ENCODE data around the gene AFAP1L1. TPM values are rescaled to one million over a fixed set of nuclear protein-coding genes. Genes with fewer than 3 reads are reported as not detected.

Gene AFAP1L1
- total and polyA plus RNA-seq, 4 donors, result 2.1 to 11.6 (median 4.0) TPM

GRCh38 chr5:149367972-149368645 is 96.5 kb downstream of the AFAP1L1 start:
- TF ChIP-seq CTCF (IDR thresholded peaks at IDR 0.05; ENCODE audit: low read depth, low read length, missing input control) (no peak), TAF1 (conservative IDR thresholded peaks at IDR 0.05) (no peak), FOXA1 (IDR thresholded peaks at IDR 0.05) (no peak), HNF4G (IDR thresholded peaks at IDR 0.05) (no peak), JUND (IDR thresholded peaks at IDR 0.05) (no peak), SP1 (IDR thresholded peaks at IDR 0.05) (no peak), EGR1 (IDR thresholded peaks at IDR 0.05; ENCODE audit: low read depth in 2 of 2) (no peak), HNF4A (conservative IDR thresholded peaks at IDR 0.05) (no peak), ATF3 (IDR thresholded peaks at IDR 0.05) (no peak), ZBTB33 (IDR thresholded peaks at IDR 0.05) (no peak), GABPA (IDR thresholded peaks at IDR 0.05 in 1 of 2, conservative IDR thresholded peaks at IDR 0.05 in 1 of 2) (no peak), FOXA2 (IDR thresholded peaks at IDR 0.05) (no peak), NR2F2 (IDR thresholded peaks at IDR 0.05) (no peak)
- 90% methylated on average over 22 of the region's 22 CpGs for WGBS

GRCh38 chr5:149370878-149371277 is 99.2 kb downstream of the AFAP1L1 start:
- Histone ChIP-seq H3K27ac (ENCODE audit: low read depth in 1 of 2, low read length in 2 of 2) (no peak overlapping the region), H3K9ac (ENCODE audit: low read depth in 1 of 2, low read length in 2 of 2) (no peak overlapping the region), H3K9me3 (ENCODE audit: control insufficient read depth in 4 of 4, low read length in 3 of 4) (no peaks in the 10 kb centered on the region), H3K4me3 (ENCODE audit: low read depth in 1 of 3, low read length in 3 of 3) (no peak overlapping the region), H3K36me3 (ENCODE audit: control insufficient read depth in 4 of 4, insufficient read depth in 3 of 4, low read depth in 1 of 4, low read length in 3 of 4) (no peaks in the 10 kb centered on the region), H3K27me3 (ENCODE audit: control insufficient read depth in 4 of 4, insufficient read depth in 4 of 4, low read length in 3 of 4) (no peaks in the 10 kb centered on the region), H3K4me1 (ENCODE audit: control insufficient read depth in 4 of 4, insufficient read depth in 4 of 4, low read length in 3 of 4) (no peaks in the 10 kb centered on the region)
- WGBS, result 70% methylated on average over 2 of the region's 2 CpGs
- DNase-seq (ENCODE audit: low spot score), result no peak
- TF ChIP-seq ATF3 (IDR thresholded peaks at IDR 0.05) (no peak), GABPA (IDR thresholded peaks at IDR 0.05 in 1 of 2, conservative IDR thresholded peaks at IDR 0.05 in 1 of 2) (no peak), REST (IDR thresholded peaks at IDR 0.05) (no peak), HNF4G (IDR thresholded peaks at IDR 0.05) (no peak), FOXA2 (IDR thresholded peaks at IDR 0.05) (no peak), MAX (IDR thresholded peaks at IDR 0.05) (no peak), EGR1 (IDR thresholded peaks at IDR 0.05; ENCODE audit: low read depth in 2 of 2) (no peak), CTCF (IDR thresholded peaks at IDR 0.05; ENCODE audit: low read depth, low read length, missing input control) (no peak), RXRA (IDR thresholded peaks at IDR 0.05) (no peak), HNF4A (conservative IDR thresholded peaks at IDR 0.05) (no peak), FOXA1 (IDR thresholded peaks at IDR 0.05) (no peak), NR2F2 (IDR thresholded peaks at IDR 0.05) (no peak), RAD21 (IDR thresholded peaks at IDR 0.05) (no peak), SP1 (IDR thresholded peaks at IDR 0.05) (no peak), ZBTB33 (IDR thresholded peaks at IDR 0.05) (no peak), JUND (IDR thresholded peaks at IDR 0.05) (no peak), YY1 (IDR thresholded peaks at IDR 0.05) (no peak)

More at GRCh38 chr5:149367972-149368645, 96.5 kb downstream of the AFAP1L1 start:
- Histone ChIP-seq H3K27me3 (ENCODE audit: control insufficient read depth in 4 of 4, insufficient read depth in 4 of 4, low read length in 3 of 4) (no peaks in the 10 kb centered on the region), H3K36me3 (ENCODE audit: control insufficient read depth in 4 of 4, insufficient read depth in 3 of 4, low read depth in 1 of 4, low read length in 3 of 4) (no peaks in the 10 kb centered on the region), H3K4me3 (ENCODE audit: low read depth in 1 of 3, low read length in 3 of 3) (no peak overlapping the region), H3K9ac (ENCODE audit: low read depth in 1 of 2, low read length in 2 of 2) (no peak overlapping the region), H3K4me1 (ENCODE audit: control insufficient read depth in 4 of 4, insufficient read depth in 4 of 4, low read length in 3 of 4) (no peaks in the 10 kb centered on the region), H3K9me3 (ENCODE audit: control insufficient read depth in 4 of 4, low read length in 3 of 4) (no peaks in the 10 kb centered on the region), H3K27ac (ENCODE audit: low read depth in 1 of 2, low read length in 2 of 2) (no peak overlapping the region)
- DNase-seq (ENCODE audit: low spot score), result no peak

Data from liver (tissue), 9 donors.